H1 (cell line): ENCODE results near the gene PLCL1. TPM values are rescaled to one million over a fixed set of nuclear protein-coding genes. Genes with fewer than 3 reads are reported as not detected.

Experiments
- CEBPB ChIP-seq: IDR thresholded peaks from 2 replicates; pipeline ENCODE4 v1.6.1; 2012; ENCODE audit warnings: low read depth, low read length
- HDAC2 ChIP-seq, 2 experiments: fragments of 300-600 bp in 1 of 2; sonication (generic) in 1 of 2; IDR thresholded peaks; 2 replicates each; pipeline ENCODE4 v1.6.1; 2011 to 2012; ENCODE audit warnings: low read depth in 2 of 2, low read length in 2 of 2, mild to moderate bottlenecking in 2 of 2, moderate library complexity in 2 of 2, borderline replicate concordance in 1 of 2, inconsistent platforms in 1 of 2
- NRF1 ChIP-seq: IDR thresholded peaks from 2 replicates; pipeline ENCODE4 v1.6.1; 2011; ENCODE audit warnings: mild to moderate bottlenecking, low read depth, low read length, improper control_type of control experiment
- RBBP5 ChIP-seq: IDR thresholded peaks from 2 replicates; pipeline ENCODE4 v1.7.1; 2012; ENCODE audit warnings: low read depth, mild to moderate bottlenecking, inconsistent platforms, low read length, moderate library complexity, borderline replicate concordance
- SIN3A ChIP-seq, 2 experiments: IDR thresholded peaks in 1 of 2; conservative IDR thresholded peaks in 1 of 2; 2 replicates each; pipeline ENCODE4 v1.6.1; 2011 to 2012; ENCODE audit warnings: low read length in 2 of 2, improper control_type of control experiment in 1 of 2, low read depth in 1 of 2, mild to moderate bottlenecking in 1 of 2
- TCF12 ChIP-seq: IDR thresholded peaks from 2 replicates; pipeline ENCODE4 v1.6.1; 2011; ENCODE audit warnings: low read depth, mild to moderate bottlenecking, low read length
- USF2 ChIP-seq: IDR thresholded peaks from 2 replicates; pipeline ENCODE4 v1.6.1; 2011; ENCODE audit warnings: low read length, improper control_type of control experiment
- polyA plus RNA-seq, 7 experiments: library from polyadenylated mRNA; depleted of rRNA in 3 of 7; stranded (reverse) in 5 of 7; unstranded in 2 of 7; fragments of >200 nt in 5 of 7; fragments of 200-250 nt in 2 of 7; gene quantifications; 1 replicate in 5 of 7; 2 replicates in 1 of 7; 4 replicates in 1 of 7; pipeline versions ENCODE4 v1.2.1 to v1.2.3, GENCODE V29; 2011 to 2013; ENCODE audit warnings: missing spikeins in 2 of 7, mixed read lengths in 2 of 7
- total RNA-seq: library from RNA; stranded (reverse); fragmentation: NEBNext Ultra II Directional; extraction: Animal tissue kit (Norgen Biotek cat#: 25700); gene quantifications from 2 replicates; pipeline ENCODE4 v1.2.1, GENCODE V29; 2021

Gene PLCL1
- total and polyA plus RNA-seq, 2 of the 8 experiments (the other 6 are each of a cell fraction or from before 2014, with no cell fraction given): not detected

GRCh38 chr2:197877038-197877437 lies 72.6 kb downstream of the PLCL1 start (continued):
- no peak for TF ChIP-seq NRF1
- no peak for TF ChIP-seq CEBPB
- no peak for TF ChIP-seq USF2
- no peak for TF ChIP-seq TCF12
- no peak for TF ChIP-seq HDAC2 (IDR thresholded peaks at IDR 0.05; ENCODE audit: borderline replicate concordance in 1 of 2, low read depth in 2 of 2, low read length in 2 of 2)
- TF ChIP-seq RBBP5: no peak
- no peak for TF ChIP-seq SIN3A (conservative IDR thresholded peaks at IDR 0.05 in 1 of 2, IDR thresholded peaks at IDR 0.05 in 1 of 2; ENCODE audit: low read depth in 1 of 2, low read length in 2 of 2)
- TF ChIP-seq, all 59 proteins: peak for 0
